COLO668 (cell line): ENCODE data around the gene HNRNPLL.

ENCODE experiments used
- DNase-seq: peaks from one replicate; lab custom pipeline; 2025; ENCODE audit not compliant: unreplicated experiment; lab: John Stamatoyannopoulos, UW

Gene HNRNPLL

GRCh38 chr2:38596229-38596628, 6.5 kb downstream of the HNRNPLL start:
- DNase-seq, result no peak

GRCh38 chr2:38592951-38593350, 9.8 kb downstream of the HNRNPLL start:
- no peak for DNase-seq

- no peak for DNase-seq
These were observed 11.6 kb downstream of the HNRNPLL start for GRCh38 chr2:38591152-38591551.

GRCh38 chr2:38590053-38590452, 12.7 kb downstream of the HNRNPLL start:
- no peak for DNase-seq

- DNase-seq, result no peak
These were observed 15.8 kb downstream of the HNRNPLL start for GRCh38 chr2:38586931-38587330.

- no peak for DNase-seq
These were observed 17.8 kb downstream of the HNRNPLL start for GRCh38 chr2:38584881-38585280.

GRCh38 chr2:38583994-38584393, 18.7 kb downstream of the HNRNPLL start:
- no peak for DNase-seq

- DNase-seq, result no peak
These were observed 19.2 kb downstream of the HNRNPLL start for GRCh38 chr2:38583524-38583923.

GRCh38 chr2:38581193-38582147, 21.3 kb downstream of the HNRNPLL start:
- peak; percentile 9 for DNase-seq

- no peak for DNase-seq
These were observed 22.6 kb downstream of the HNRNPLL start for GRCh38 chr2:38580115-38580636.

GRCh38 chr2:38578832-38579231, 23.9 kb downstream of the HNRNPLL start:
- no peak for DNase-seq

GRCh38 chr2:38574278-38574677, 28.4 kb downstream of the HNRNPLL start:
- no peak for DNase-seq

GRCh38 chr2:38572167-38572566, 30.6 kb downstream of the HNRNPLL start:
- no peak for DNase-seq

GRCh38 chr2:38571193-38571592, 31.5 kb downstream of the HNRNPLL start:
- DNase-seq, result no peak

- DNase-seq, result no peak
These were observed 33.8 kb downstream of the HNRNPLL start for GRCh38 chr2:38568724-38569436.

GRCh38 chr2:38565333-38565732, 37.4 kb downstream of the HNRNPLL start:
- DNase-seq, result no peak

GRCh38 chr2:38561691-38562090, 41.0 kb downstream of the HNRNPLL start:
- no peak for DNase-seq

GRCh38 chr2:38560092-38560491, 42.6 kb downstream of the HNRNPLL start:
- DNase-seq, result no peak

- DNase-seq, result no peak
These were observed 44.7 kb downstream of the HNRNPLL start for GRCh38 chr2:38557981-38558380.

- no peak for DNase-seq
These were observed 45.5 kb downstream of the HNRNPLL start for GRCh38 chr2:38557217-38557616.

GRCh38 chr2:38556006-38556801, 46.5 kb downstream of the HNRNPLL start:
- DNase-seq, result no peak
